T-cell (primary cell): ENCODE data around the gene BANF2. TPM values are rescaled to one million over a fixed set of nuclear protein-coding genes. Genes with fewer than 3 reads are reported as not detected.

Experiments
- ATAC-seq, 4 experiments: fragments of 200-7000 bp in 3 of 4; fragments of 150-1000 bp in 1 of 4; cut with Tn5 transposase; replicated peaks in 1 of 4; 1 replicate in 3 of 4; 2 replicates in 1 of 4; pipeline ENCODE4 v1.10.0; 2021; ENCODE audit warnings: moderate library complexity in 3 of 4, mild to moderate bottlenecking in 2 of 4, moderate number of reproducible peaks in 1 of 4
- CTCF ChIA-PET, 2 donors: fragments of 300-600 bp; sonication (Branson Sonifier 250); formaldehyde crosslinking; loops; one replicate each; lab custom pipeline; 2022; ENCODE audit warnings: antibody characterized with exemption in 2 of 2; lab: Charles Lee
- POLR2A ChIA-PET, 2 donors: fragments of 300-600 bp; sonication (Branson Sonifier 250); formaldehyde crosslinking; loops; one replicate each; lab custom pipeline; 2022; ENCODE audit warnings: antibody characterized with exemption in 2 of 2; lab: Charles Lee
- DNase-seq, 35 experiments: peaks; one replicate each; pipeline versions ENCODE4 v3.0.0 to v3.0.0-alpha.2; 2013 to 2023
- H3K27ac ChIP-seq: one replicate; pipeline ENCODE4 v1.5.1; 2013; ENCODE audit warnings: low read length
- H3K27me3 ChIP-seq, 2 experiments: replicated peaks in 1 of 2; 1 replicate in 1 of 2; 2 replicates in 1 of 2; pipeline versions ENCODE4 v1.6.1 to v1.7.0; 2013; ENCODE audit warnings: low read length in 1 of 2, mixed read lengths in 1 of 2; ENCODE audit not compliant: control insufficient read depth in 2 of 2, insufficient read depth in 2 of 2; ENCODE audit errors: extremely low read depth in 1 of 2
- H3K36me3 ChIP-seq, 2 donors: 1 replicate in 1 of 2; 2 replicates in 1 of 2; pipeline versions ENCODE4 v1.6.1 to v1.7.0; 2013; ENCODE audit warnings: low read length in 1 of 2; ENCODE audit not compliant: control insufficient read depth in 2 of 2, insufficient read depth in 1 of 2; ENCODE audit errors: extremely low read depth in 1 of 2
- H3K4me1 ChIP-seq, 2 experiments: 1 replicate in 1 of 2; 2 replicates in 1 of 2; pipeline versions ENCODE4 v1.6.1 to v1.7.0; 2013; ENCODE audit warnings: low read length in 2 of 2, mixed read lengths in 1 of 2; ENCODE audit not compliant: insufficient read depth in 2 of 2, control insufficient read depth in 1 of 2; ENCODE audit errors: extremely low read depth in 1 of 2
- H3K4me3 ChIP-seq, 2 donors: 1 replicate in 1 of 2; 2 replicates in 1 of 2; pipeline versions ENCODE4 v1.5.1 to v1.7.0; 2013; ENCODE audit warnings: mild to moderate bottlenecking in 2 of 2, low read length in 1 of 2, moderate library complexity in 1 of 2; ENCODE audit not compliant: control insufficient read depth in 1 of 2; ENCODE audit errors: extremely low read depth in 1 of 2
- H3K9me3 ChIP-seq: 2 replicates; pipeline ENCODE4 v1.7.0; 2013
- H3K27ac Mint-ChIP-seq, 2 donors: one replicate each; pipeline ENCODE4 v1.8.0; 2020 to 2021; ENCODE audit warnings: mild to moderate bottlenecking in 2 of 2, mixed read lengths in 2 of 2
- H3K27me3 Mint-ChIP-seq, 2 donors: one replicate each; pipeline ENCODE4 v1.8.0; 2021 to 2022; ENCODE audit warnings: mixed read lengths in 2 of 2
- H3K36me3 Mint-ChIP-seq: one replicate; pipeline ENCODE4 v1.8.0; 2021; ENCODE audit warnings: mixed read lengths
- H3K4me1 Mint-ChIP-seq, 3 donors: one replicate each; pipeline ENCODE4 v1.8.0; 2020 to 2022; ENCODE audit warnings: mixed read lengths in 3 of 3, mild to moderate bottlenecking in 1 of 3
- H3K4me3 Mint-ChIP-seq, 3 donors: one replicate each; pipeline ENCODE4 v1.8.0; 2020 to 2022; ENCODE audit warnings: mild to moderate bottlenecking in 3 of 3, mixed read lengths in 3 of 3, moderate library complexity in 3 of 3
- H3K9me3 Mint-ChIP-seq, 3 donors: one replicate each; pipeline ENCODE4 v1.8.0; 2020 to 2022; ENCODE audit warnings: mixed read lengths in 3 of 3
- WGBS: methylation state at CpG from one replicate; pipeline ENCODE4 v1.1.5; 2013; ENCODE audit warnings: missing lambda C conversion rate; ENCODE audit not compliant: insufficient coverage; 5-methylcytosine and 5-hydroxymethylcytosine counted together
- total RNA-seq, 35 experiments: library from RNA in 6 of 35; stranded (reverse) in 6 of 35; fragments of 120-200 nt in 1 of 35; gene quantifications; one replicate each; pipeline versions ENCODE4 v1.2.1 to v1.2.4 and lab custom pipeline; 2013 to 2026

Gene BANF2
- total RNA-seq, 5 donors from 2014 or later (not counting 1 experiment from before 2014, with no cell fraction given), result not detected

- no peak overlapping the region for H3K27ac Mint-ChIP-seq
- ChIA-PET POLR2A (no interaction called here), CTCF (no interaction called here)
- ATAC-seq, result no peak
- DNase-seq, result no peak
- H3K9me3 Mint-ChIP-seq, result peaks cover 2% of the 10 kb centered on the region in 3 donors
- Histone ChIP-seq H3K9me3 (no peaks in the 10 kb centered on the region), H3K4me1 (no peaks in the 10 kb centered on the region), H3K36me3 (no peaks in the 10 kb centered on the region), H3K27me3 (peaks cover 0 to 37% of the 10 kb centered on the region in 2 experiments), H3K4me3 (no peak overlapping the region), H3K27ac (no peak overlapping the region)
- no peaks in the 10 kb centered on the region for H3K4me1 Mint-ChIP-seq
- H3K4me3 Mint-ChIP-seq, result no peak overlapping the region
- 96% methylated on average over 5 of the region's 5 CpGs for WGBS
- peaks cover 4 to 13% of the 10 kb centered on the region in 2 donors for H3K27me3 Mint-ChIP-seq
- H3K36me3 Mint-ChIP-seq, result no peaks in the 10 kb centered on the region
Observed at GRCh38 chr20:17731233-17731632, 31.5 kb downstream of the BANF2 start.

- no peak for ATAC-seq
- Histone ChIP-seq H3K4me1 (no peaks in the 10 kb centered on the region), H3K36me3 (no peaks in the 10 kb centered on the region), H3K27ac (no peak overlapping the region), H3K27me3 (peaks cover 0 to 27% of the 10 kb centered on the region in 2 experiments), H3K9me3 (no peaks in the 10 kb centered on the region), H3K4me3 (no peak overlapping the region)
- POLR2A ChIA-PET, result no interaction called here
- Mint-ChIP-seq H3K4me3 (no peak overlapping the region), H3K9me3 (peaks cover 3 to 8% (median 6%) of the 10 kb centered on the region in 3 donors), H3K4me1 (no peaks in the 10 kb centered on the region), H3K36me3 (no peaks in the 10 kb centered on the region), H3K27me3 (peaks cover 4 to 13% of the 10 kb centered on the region in 2 donors), H3K27ac (no peak overlapping the region)
- no peak for DNase-seq
- CTCF ChIA-PET, result no interaction called here
- WGBS, result 48% methylated on average over 3 of the region's 6 CpGs
Observed at GRCh38 chr20:17732907-17733521, 33.2 kb downstream of the BANF2 start.

GRCh38 chr20:17733767-17734304, 34.1 kb downstream of the BANF2 start:
- no peaks in the 10 kb centered on the region for H3K36me3 ChIP-seq
- no peaks in the 10 kb centered on the region for H3K9me3 ChIP-seq
- no peaks in the 10 kb centered on the region for H3K4me1 ChIP-seq
- Mint-ChIP-seq H3K4me3 (no peak overlapping the region), H3K27ac (no peak overlapping the region), H3K36me3 (no peaks in the 10 kb centered on the region), H3K27me3 (peaks cover 4 to 7% of the 10 kb centered on the region in 2 donors), H3K4me1 (no peaks in the 10 kb centered on the region), H3K9me3 (peaks cover 3 to 12% (median 9%) of the 10 kb centered on the region in 3 donors)
- ATAC-seq (no peak), DNase-seq (no peak)
- ChIA-PET POLR2A (no interaction called here), CTCF (no interaction called here)
- H3K4me3 ChIP-seq, result no peak overlapping the region
- 17% methylated on average over 1 of the region's 4 CpGs for WGBS
- H3K27ac ChIP-seq, result no peak overlapping the region
- peaks cover 0 to 25% of the 10 kb centered on the region in 2 experiments for H3K27me3 ChIP-seq

- Mint-ChIP-seq H3K27me3 (peaks cover 7% of the 10 kb centered on the region in 2 donors), H3K9me3 (peaks cover 3 to 12% (median 9%) of the 10 kb centered on the region in 3 donors), H3K4me3 (no peak overlapping the region), H3K4me1 (no peaks in the 10 kb centered on the region), H3K27ac (no peak overlapping the region), H3K36me3 (no peaks in the 10 kb centered on the region)
- no peak overlapping the region for H3K27ac ChIP-seq
- ChIA-PET CTCF (no interaction called here), POLR2A (no interaction called here)
- no peak overlapping the region for H3K4me3 ChIP-seq
- DNase-seq (no peak), ATAC-seq (no peak)
- WGBS, result 83% methylated on average over 1 of the region's 5 CpGs
- peaks cover 0 to 21% of the 10 kb centered on the region in 2 experiments for H3K27me3 ChIP-seq
- H3K4me1 ChIP-seq, result no peaks in the 10 kb centered on the region
- H3K9me3 ChIP-seq, result no peaks in the 10 kb centered on the region
- no peaks in the 10 kb centered on the region for H3K36me3 ChIP-seq
Observed at GRCh38 chr20:17734374-17734773, 34.6 kb downstream of the BANF2 start.

- no peak overlapping the region for H3K4me3 ChIP-seq
- peaks cover 0 to 17% of the 10 kb centered on the region in 2 experiments for H3K27me3 ChIP-seq
- ChIA-PET POLR2A (no interaction called here), CTCF (no interaction called here)
- peaks cover 5 to 7% of the 10 kb centered on the region in 2 donors for H3K27me3 Mint-ChIP-seq
- no peak overlapping the region for H3K27ac Mint-ChIP-seq
- DNase-seq (no peak), ATAC-seq (no peak)
- no peaks in the 10 kb centered on the region for H3K4me1 Mint-ChIP-seq
- WGBS, result 82% methylated on average over 4 of the region's 9 CpGs
- peaks cover 3 to 12% (median 9%) of the 10 kb centered on the region in 3 donors for H3K9me3 Mint-ChIP-seq
- no peak overlapping the region for H3K4me3 Mint-ChIP-seq
- no peak overlapping the region for H3K27ac ChIP-seq
- H3K9me3 ChIP-seq, result no peaks in the 10 kb centered on the region
- no peaks in the 10 kb centered on the region for H3K36me3 ChIP-seq
- no peaks in the 10 kb centered on the region for H3K36me3 Mint-ChIP-seq
- H3K4me1 ChIP-seq, result no peaks in the 10 kb centered on the region
Observed at GRCh38 chr20:17735206-17735804, 35.5 kb downstream of the BANF2 start.

- Histone ChIP-seq H3K27ac (no peak overlapping the region), H3K36me3 (no peaks in the 10 kb centered on the region), H3K4me1 (no peaks in the 10 kb centered on the region), H3K9me3 (no peaks in the 10 kb centered on the region), H3K4me3 (no peak overlapping the region), H3K27me3 (peaks cover 0 to 15% of the 10 kb centered on the region in 2 experiments)
- no peak for DNase-seq
- Mint-ChIP-seq H3K36me3 (no peaks in the 10 kb centered on the region), H3K9me3 (peaks cover 3 to 12% (median 9%) of the 10 kb centered on the region in 3 donors), H3K4me1 (no peaks in the 10 kb centered on the region), H3K27ac (no peak overlapping the region), H3K4me3 (no peak overlapping the region), H3K27me3 (peaks cover 2 to 8% of the 10 kb centered on the region in 2 donors)
- ATAC-seq, result no peak
- ChIA-PET POLR2A (no interaction called here), CTCF (no interaction called here)
- 83% methylated on average over 3 of the region's 4 CpGs for WGBS
Observed at GRCh38 chr20:17735959-17736621, 36.3 kb downstream of the BANF2 start.
